GM13977 (cell line): ENCODE measurements around the gene KCNQ5.

Experiments used
- DNase-seq: peaks from one replicate; pipeline ENCODE4 v3.0.0; 2012; ENCODE audit warnings: low spot score
- CTCF ChIP-seq: IDR thresholded peaks from 2 replicates; pipeline ENCODE4 v1.5.1; 2012; ENCODE audit warnings: mild to moderate bottlenecking, control low read depth; ENCODE audit not compliant: insufficient read depth; ENCODE audit errors: extremely low read depth, missing control alignments
- in situ Hi-C: fragments of 300-500 bp; cut with MboI; formaldehyde crosslinking; loops from one replicate; pipeline ENCODE4 v1.12.0; 2022; ENCODE audit warnings: low sequenced_read_pairs, low pct_unique_long_range_greater_than_20kb, mixed read lengths, inconsistent platforms; ENCODE audit not compliant: unreplicated experiment

Gene KCNQ5

GRCh38 chr6:72789145-72789544 is 167.3 kb downstream of the KCNQ5 start:
- no peak for TF ChIP-seq CTCF
- in situ Hi-C loops, result no loop called here
- DNase-seq, result no peak

GRCh38 chr6:72792692-72793091 is 170.8 kb downstream of the KCNQ5 start:
- no peak for DNase-seq
- no peak for TF ChIP-seq CTCF
- in situ Hi-C loops, result no loop called here

- TF ChIP-seq CTCF, result no peak
- in situ Hi-C loops, result no loop called here
- no peak for DNase-seq
Observed at GRCh38 chr6:72793641-72794395, 172.0 kb downstream of the KCNQ5 start.

GRCh38 chr6:72798196-72798595 is 176.3 kb downstream of the KCNQ5 start:
- in situ Hi-C loops, result no loop called here
- no peak for TF ChIP-seq CTCF
- DNase-seq, result no peak

GRCh38 chr6:72809746-72810379 is 188.0 kb downstream of the KCNQ5 start:
- DNase-seq, result no peak
- TF ChIP-seq CTCF, result no peak
- in situ Hi-C loops, result no loop called here

- TF ChIP-seq CTCF, result no peak
- no peak for DNase-seq
- in situ Hi-C loops, result no loop called here
Observed at GRCh38 chr6:72810571-72811280, 188.9 kb downstream of the KCNQ5 start.
